ENCODE measurements around the gene ARHGEF2.

- TF ChIP-seq CTCF (IDR thresholded peaks at IDR 0.05): no peak
- TF ChIP-seq EZH2 (IDR thresholded peaks at IDR 0.05; ENCODE audit: borderline replicate concordance, insufficient read depth, low read depth, low read length, poor library complexity, severe bottlenecking): no peak
Observed at GRCh38 chr1:155975375-155976061, 2.8 kb downstream of the ARHGEF2 start.
